Liver (tissue), 3 donors: ENCODE measurements around the gene HCK.

Source experiments
- EGR1 ChIP-seq, 2 donors: IDR thresholded peaks; 2 replicates each; pipeline ENCODE4 v1.6.1; 2016 to 2018; ENCODE audit warnings: antibody characterized with exemption in 2 of 2, low read depth in 2 of 2
- FOXA1 ChIP-seq: IDR thresholded peaks from 2 replicates; pipeline ENCODE4 v1.6.1; 2016; ENCODE audit warnings: antibody characterized with exemption
- GABPA ChIP-seq, 2 donors: IDR thresholded peaks in 1 of 2; conservative IDR thresholded peaks in 1 of 2; 2 replicates each; pipeline ENCODE4 v1.6.1; 2016; ENCODE audit warnings: antibody characterized with exemption in 2 of 2, mild to moderate bottlenecking in 1 of 2, moderate library complexity in 1 of 2
- HNF4A ChIP-seq, 2 donors: conservative IDR thresholded peaks; 2 replicates each; pipeline ENCODE4 v1.6.1; 2016; ENCODE audit warnings: antibody characterized with exemption in 2 of 2, mild to moderate bottlenecking in 2 of 2
- HNF4G ChIP-seq: IDR thresholded peaks from 2 replicates; pipeline ENCODE4 v1.6.1; 2016; ENCODE audit warnings: antibody characterized with exemption
- JUND ChIP-seq, 2 donors: IDR thresholded peaks; 2 replicates each; pipeline ENCODE4 v1.6.1; 2016; ENCODE audit warnings: antibody characterized with exemption in 2 of 2
- RAD21 ChIP-seq, 2 donors: IDR thresholded peaks; 2 replicates each; pipeline ENCODE4 v1.6.1; 2016; ENCODE audit warnings: antibody characterized with exemption in 2 of 2, mild to moderate bottlenecking in 2 of 2
- RXRA ChIP-seq, 2 donors: IDR thresholded peaks; 2 replicates each; pipeline ENCODE4 v1.6.1; 2017 to 2018; ENCODE audit warnings: antibody characterized with exemption in 2 of 2, mild to moderate bottlenecking in 1 of 2
- SP1 ChIP-seq: IDR thresholded peaks from 2 replicates; pipeline ENCODE4 v1.6.1; 2018; ENCODE audit warnings: antibody characterized with exemption, mild to moderate bottlenecking
- TAF1 ChIP-seq: conservative IDR thresholded peaks from 2 replicates; pipeline ENCODE4 v1.6.1; 2016; ENCODE audit warnings: antibody characterized with exemption, mild to moderate bottlenecking
- TF ChIP-seq, protein P1 (sequence below): fragments of 150-350 bp; IDR thresholded peaks from 2 replicates; pipeline ENCODE4 v1.5.1; 2017; ENCODE audit warnings: improper control_type of control experiment, low read depth, low read length; ENCODE audit not compliant: missing input control
- TF ChIP-seq, protein P2 (sequence below): IDR thresholded peaks from 2 replicates; pipeline ENCODE4 v1.6.1; 2016; ENCODE audit warnings: antibody characterized with exemption
- TF ChIP-seq, protein P3 (sequence below): IDR thresholded peaks from 2 replicates; pipeline ENCODE4 v1.6.1; 2016; ENCODE audit warnings: antibody characterized with exemption
- TF ChIP-seq, protein P4 (sequence below): IDR thresholded peaks from 2 replicates; pipeline ENCODE4 v1.6.1; 2016; ENCODE audit warnings: antibody characterized with exemption, mild to moderate bottlenecking
- donor health status: healthy.
- donor health status: healthy.

GRCh38 chr20:32144898-32145662 lies 93.0 kb downstream of the HCK start:
- TF ChIP-seq, protein P1, sequence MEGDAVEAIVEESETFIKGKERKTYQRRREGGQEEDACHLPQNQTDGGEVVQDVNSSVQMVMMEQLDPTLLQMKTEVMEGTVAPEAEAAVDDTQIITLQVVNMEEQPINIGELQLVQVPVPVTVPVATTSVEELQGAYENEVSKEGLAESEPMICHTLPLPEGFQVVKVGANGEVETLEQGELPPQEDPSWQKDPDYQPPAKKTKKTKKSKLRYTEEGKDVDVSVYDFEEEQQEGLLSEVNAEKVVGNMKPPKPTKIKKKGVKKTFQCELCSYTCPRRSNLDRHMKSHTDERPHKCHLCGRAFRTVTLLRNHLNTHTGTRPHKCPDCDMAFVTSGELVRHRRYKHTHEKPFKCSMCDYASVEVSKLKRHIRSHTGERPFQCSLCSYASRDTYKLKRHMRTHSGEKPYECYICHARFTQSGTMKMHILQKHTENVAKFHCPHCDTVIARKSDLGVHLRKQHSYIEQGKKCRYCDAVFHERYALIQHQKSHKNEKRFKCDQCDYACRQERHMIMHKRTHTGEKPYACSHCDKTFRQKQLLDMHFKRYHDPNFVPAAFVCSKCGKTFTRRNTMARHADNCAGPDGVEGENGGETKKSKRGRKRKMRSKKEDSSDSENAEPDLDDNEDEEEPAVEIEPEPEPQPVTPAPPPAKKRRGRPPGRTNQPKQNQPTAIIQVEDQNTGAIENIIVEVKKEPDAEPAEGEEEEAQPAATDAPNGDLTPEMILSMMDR: no peak
- TF ChIP-seq RAD21 (IDR thresholded peaks at IDR 0.05) (no peak), HNF4G (no peak), JUND (IDR thresholded peaks at IDR 0.05) (no peak), TAF1 (no peak), EGR1 (IDR thresholded peaks at IDR 0.05; ENCODE audit: low read depth in 2 of 2) (no peak), HNF4A (conservative IDR thresholded peaks at IDR 0.05) (no peak), SP1 (no peak), RXRA (IDR thresholded peaks at IDR 0.05) (no peak), FOXA1 (no peak), GABPA (IDR thresholded peaks at IDR 0.05 in 1 of 2, conservative IDR thresholded peaks at IDR 0.05 in 1 of 2) (no peak)
- TF ChIP-seq, protein P2, sequence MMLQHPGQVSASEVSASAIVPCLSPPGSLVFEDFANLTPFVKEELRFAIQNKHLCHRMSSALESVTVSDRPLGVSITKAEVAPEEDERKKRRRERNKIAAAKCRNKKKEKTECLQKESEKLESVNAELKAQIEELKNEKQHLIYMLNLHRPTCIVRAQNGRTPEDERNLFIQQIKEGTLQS: no peak
- TF ChIP-seq, protein P3, sequence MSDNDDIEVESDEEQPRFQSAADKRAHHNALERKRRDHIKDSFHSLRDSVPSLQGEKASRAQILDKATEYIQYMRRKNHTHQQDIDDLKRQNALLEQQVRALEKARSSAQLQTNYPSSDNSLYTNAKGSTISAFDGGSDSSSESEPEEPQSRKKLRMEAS: no peak
- TF ChIP-seq, protein P4, sequence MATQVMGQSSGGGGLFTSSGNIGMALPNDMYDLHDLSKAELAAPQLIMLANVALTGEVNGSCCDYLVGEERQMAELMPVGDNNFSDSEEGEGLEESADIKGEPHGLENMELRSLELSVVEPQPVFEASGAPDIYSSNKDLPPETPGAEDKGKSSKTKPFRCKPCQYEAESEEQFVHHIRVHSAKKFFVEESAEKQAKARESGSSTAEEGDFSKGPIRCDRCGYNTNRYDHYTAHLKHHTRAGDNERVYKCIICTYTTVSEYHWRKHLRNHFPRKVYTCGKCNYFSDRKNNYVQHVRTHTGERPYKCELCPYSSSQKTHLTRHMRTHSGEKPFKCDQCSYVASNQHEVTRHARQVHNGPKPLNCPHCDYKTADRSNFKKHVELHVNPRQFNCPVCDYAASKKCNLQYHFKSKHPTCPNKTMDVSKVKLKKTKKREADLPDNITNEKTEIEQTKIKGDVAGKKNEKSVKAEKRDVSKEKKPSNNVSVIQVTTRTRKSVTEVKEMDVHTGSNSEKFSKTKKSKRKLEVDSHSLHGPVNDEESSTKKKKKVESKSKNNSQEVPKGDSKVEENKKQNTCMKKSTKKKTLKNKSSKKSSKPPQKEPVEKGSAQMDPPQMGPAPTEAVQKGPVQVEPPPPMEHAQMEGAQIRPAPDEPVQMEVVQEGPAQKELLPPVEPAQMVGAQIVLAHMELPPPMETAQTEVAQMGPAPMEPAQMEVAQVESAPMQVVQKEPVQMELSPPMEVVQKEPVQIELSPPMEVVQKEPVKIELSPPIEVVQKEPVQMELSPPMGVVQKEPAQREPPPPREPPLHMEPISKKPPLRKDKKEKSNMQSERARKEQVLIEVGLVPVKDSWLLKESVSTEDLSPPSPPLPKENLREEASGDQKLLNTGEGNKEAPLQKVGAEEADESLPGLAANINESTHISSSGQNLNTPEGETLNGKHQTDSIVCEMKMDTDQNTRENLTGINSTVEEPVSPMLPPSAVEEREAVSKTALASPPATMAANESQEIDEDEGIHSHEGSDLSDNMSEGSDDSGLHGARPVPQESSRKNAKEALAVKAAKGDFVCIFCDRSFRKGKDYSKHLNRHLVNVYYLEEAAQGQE: no peak
